NCI-H146 (cell line): ENCODE data around the gene BMP4.
"Not testable (repeated sequence)": the region's sequence is repeated elsewhere in the genome, so short reads cannot be mapped to it uniquely, and the experiment has no call there.

Experiments used
- DNase-seq: peaks from one replicate; lab custom pipeline; 2025; lab: John Stamatoyannopoulos, UW

Gene BMP4

GRCh38 chr14:53956427-53957201 lies at the start of gene BMP4:
TSS of gene BMP4 (minus strand) at chr14:53956825. CDS start at chr14:53952222, 4,603 bp downstream.
- no peak for DNase-seq

DNA sequence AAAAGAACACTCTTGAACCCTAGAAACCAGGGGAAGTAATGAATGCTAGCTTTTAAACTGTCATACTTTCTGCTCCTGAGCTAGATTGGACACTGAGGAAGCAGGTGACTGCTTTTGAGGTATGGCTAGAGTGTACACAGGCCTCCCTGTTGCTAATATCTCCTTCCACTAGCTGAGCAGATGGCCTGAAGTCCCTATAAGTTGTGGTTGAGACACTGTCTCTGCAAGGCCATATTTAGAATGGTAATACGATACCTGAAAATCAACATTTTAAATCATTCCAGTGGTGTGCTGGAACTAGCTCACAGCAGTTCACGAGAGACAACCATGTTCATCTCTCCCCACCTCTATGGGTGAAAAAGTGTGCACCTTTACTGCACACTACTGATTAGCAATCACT lies 46.4 kb upstream of the BMP4 start:
- no peak for DNase-seq

GRCh38 chr14:54002653-54003052 lies 46.0 kb upstream of the BMP4 start:
- DNase-seq = no peak

GRCh38 chr14:54001189-54001878 lies 44.7 kb upstream of the BMP4 start:
- no peak for DNase-seq

GRCh38 chr14:54000341-54000811 lies 43.8 kb upstream of the BMP4 start:
- no peak for DNase-seq

DNA sequence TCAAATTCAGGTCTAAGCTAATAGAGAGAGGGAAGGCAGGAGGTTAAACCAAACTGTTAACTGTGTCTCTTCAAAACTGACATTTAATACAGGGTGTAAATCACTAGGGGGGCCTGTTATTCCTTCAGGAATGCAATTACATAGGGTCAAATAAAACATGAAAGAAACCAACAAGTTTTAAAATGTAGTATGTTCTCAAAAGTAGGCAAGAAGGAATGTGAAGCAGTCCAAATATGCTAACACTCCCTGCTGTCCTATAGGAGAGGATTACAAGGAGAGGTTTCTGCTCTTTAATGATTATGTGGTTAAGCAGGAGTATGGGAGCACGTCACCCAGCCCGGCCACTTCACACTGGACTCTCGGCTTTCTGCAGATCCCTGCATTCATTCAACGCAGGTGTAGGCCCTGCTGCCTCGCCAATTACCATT lies 42.5 kb upstream of the BMP4 start:
- no peak for DNase-seq

DNA sequence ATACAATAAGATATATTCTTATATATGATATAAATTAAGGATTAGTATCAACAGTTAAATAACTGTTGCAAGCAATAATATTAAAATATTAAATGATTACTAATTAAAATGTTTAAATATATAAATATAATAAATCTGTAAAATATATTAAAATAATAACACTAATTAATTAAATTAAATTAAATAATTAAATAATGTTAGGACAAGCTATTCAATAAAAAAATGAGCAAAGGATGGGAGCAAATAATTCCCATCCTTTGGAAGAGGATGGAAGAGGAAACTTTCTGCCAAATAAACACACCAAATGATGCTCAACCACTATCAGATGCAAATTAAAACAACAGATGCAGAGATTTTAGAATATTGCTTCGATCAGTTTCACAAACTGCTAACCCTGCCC lies 39.4 kb upstream of the BMP4 start:
- DNase-seq = no peak

- DNase-seq = no peak
Observed at GRCh38 chr14:53993920-53994607, 37.4 kb upstream of the BMP4 start.

DNA sequence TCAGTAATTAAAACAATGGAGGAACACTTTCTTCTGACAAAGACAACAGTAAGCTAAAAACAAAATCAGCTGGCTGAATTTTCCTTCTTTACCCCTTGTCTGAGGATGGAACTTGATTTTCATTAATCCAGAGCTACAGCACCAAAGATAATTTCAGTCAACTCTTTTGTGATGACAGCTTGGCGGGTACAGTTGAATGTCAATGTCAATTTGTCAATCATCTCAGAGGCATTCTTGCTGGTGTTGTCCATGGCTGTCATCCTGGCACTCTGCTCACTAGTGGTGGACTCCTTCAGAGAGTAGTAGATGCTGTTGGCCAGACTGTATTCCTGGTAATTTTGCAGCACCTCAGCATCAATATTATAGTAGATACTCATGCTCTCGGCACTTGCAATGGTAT lies 34.4 kb upstream of the BMP4 start:
- no peak for DNase-seq

DNA sequence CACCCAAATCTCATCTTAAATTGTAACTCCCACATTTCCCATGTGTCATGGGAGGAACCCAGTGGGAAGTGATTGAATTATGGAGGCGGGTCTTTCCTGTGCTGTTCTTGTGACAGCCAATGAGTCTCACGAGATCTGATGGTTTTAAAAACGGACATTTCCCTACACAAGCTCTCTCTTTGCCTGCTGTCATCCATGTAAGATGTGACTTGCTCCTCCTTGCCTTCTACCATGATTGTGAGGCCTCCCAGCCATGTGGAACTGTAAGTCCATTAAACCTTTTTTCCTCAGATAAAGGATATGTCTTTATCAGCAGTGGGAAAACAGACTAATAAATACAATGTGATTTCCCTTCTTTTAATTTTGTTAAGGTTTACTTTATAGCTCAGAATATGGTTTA lies 30.1 kb upstream of the BMP4 start:
- not testable (repeated sequence) for DNase-seq

DNA sequence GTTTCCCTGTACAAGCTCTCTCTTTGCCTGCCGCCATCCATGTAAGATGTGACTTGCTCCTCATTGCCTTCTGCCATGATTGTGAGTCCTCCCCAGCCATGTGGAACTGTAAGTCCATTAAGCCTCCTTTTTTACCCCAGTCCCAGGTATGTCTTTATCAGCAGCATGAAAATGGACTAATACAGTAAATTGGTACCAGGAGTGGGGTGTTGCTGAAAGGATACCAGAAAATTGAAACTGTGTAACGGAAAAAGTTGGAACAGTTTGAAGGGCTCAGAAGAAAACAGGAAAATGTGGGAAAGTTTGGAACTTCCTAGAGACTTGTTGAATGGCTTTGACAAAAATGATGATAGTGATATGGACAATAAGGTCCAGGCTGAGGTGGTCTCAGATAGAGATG lies 28.3 kb upstream of the BMP4 start:
- DNase-seq = not testable (repeated sequence)

GRCh38 chr14:53983112-53983511 lies 26.5 kb upstream of the BMP4 start:
- no peak for DNase-seq

DNA sequence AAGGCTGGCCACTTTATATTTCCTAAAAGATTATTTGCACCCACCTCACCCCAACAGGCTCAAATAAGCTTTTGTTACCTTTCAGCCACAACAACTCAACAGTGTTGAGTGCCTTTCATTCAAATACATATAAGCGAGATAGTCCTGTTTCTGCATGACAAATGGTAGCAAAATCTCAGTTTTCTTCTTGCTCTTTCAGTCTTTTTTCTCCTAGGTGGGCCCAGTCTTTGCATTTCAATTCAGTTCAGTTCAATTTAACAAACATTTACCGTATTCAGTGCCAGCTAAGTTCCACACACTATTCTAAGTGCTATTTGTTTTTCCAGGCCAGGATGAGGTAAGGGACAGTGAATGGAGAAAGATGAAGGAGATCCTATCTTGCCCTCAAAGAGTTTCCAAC lies 25.9 kb upstream of the BMP4 start:
- no peak for DNase-seq

GRCh38 chr14:53979747-53980642 lies 23.4 kb upstream of the BMP4 start:
- DNase-seq = no peak

- no peak for DNase-seq
Observed at GRCh38 chr14:53979113-53979681, 22.6 kb upstream of the BMP4 start.

DNA sequence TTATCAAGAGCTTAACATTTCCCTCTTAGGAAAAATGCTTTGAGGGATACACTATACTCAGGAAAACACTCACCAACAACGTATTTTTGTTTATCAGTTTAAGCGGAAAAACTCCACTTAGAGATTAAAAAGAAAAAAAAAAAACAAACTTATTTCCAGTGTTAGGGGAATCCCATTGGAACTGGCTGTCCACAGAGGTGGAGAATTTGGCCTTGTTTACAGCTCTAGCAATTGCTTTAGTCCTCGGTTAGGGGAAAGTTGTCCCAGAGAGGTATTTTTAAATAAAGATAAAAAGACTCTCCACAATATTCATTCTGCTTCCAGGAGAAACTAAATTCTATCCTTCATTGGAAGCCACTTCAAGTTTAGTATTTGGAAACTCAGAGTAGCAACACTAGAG lies 21.6 kb upstream of the BMP4 start:
- DNase-seq = no peak

DNA sequence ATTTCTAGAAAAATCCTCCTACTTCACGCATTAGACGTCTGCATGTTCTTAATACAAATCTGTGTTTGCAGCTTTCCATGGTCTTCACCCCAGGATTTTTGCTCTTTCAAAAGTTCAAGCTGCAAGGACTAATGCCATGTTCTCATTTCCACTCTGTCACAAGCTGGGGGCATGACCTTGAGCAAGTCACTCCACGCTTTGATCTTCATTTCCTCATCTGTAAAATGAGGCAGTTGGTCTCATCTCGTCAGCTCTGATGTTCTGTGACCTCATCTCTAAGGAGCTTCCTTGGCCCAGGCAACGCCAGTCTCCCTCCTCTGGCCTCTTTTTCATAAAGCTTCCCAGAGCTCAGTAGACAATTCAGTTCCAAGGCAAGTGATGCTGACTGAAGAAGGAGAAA lies 18.8 kb upstream of the BMP4 start:
- DNase-seq = no peak

DNA sequence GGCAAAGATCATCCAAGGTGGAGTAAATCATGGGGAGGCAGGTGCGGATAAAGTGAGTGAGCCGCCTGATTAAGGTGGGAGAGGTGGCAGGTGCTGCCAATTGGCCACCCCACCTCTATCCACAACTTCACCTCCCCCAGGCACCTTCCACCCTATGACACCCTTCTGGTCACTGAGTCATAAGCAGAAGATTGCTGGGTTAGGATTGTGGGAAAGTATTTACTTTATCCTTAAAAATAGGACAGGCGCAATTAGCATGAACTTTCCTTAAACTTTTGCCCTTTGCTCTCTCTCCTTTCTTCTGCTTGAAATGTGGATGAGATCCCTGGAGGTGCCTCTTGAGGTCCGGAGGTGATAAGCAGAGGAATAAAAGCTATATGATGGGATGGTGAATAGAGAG lies 14.9 kb upstream of the BMP4 start:
- DNase-seq = no peak

GRCh38 chr14:53969326-53969725 lies 12.7 kb upstream of the BMP4 start:
- DNase-seq = no peak

- DNase-seq = no peak
Observed at GRCh38 chr14:53968726-53969125, 12.1 kb upstream of the BMP4 start.

DNA sequence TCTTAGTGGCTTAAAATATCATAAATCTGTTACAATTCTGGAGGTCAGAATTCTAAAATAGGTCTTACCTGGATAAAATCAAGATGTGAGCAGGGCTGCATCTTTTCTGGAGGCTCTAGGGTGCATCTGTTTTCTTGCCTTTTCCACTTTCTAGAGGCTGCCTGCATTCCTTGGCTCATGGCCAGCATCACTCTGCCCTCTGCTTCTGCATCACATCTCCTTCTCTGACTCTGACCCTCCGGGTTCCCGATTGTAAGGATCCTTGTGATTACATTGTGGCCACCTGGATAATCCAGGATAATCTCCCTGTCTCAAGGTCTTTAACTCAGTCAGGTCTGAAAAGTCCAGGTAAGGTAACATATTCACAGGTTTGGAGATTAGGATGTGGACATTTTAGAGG lies 11.0 kb upstream of the BMP4 start:
- DNase-seq = no peak

GRCh38 chr14:53964249-53964648 lies 7.6 kb upstream of the BMP4 start:
- no peak for DNase-seq
